RWPE1 (cell line): ENCODE data around the gene NFASC.

Source experiments
- CTCF ChIA-PET: fragments of 350-600 bp; sonication (Branson Sonifier 250); formaldehyde crosslinking; extraction: SDS; loops from one replicate; lab custom pipeline; 2021; lab: Yijun Ruan, JAX
- POLR2A ChIA-PET: fragments of 400-600 bp; formaldehyde crosslinking; extraction: SDS; loops from one replicate; lab custom pipeline; 2020; ENCODE audit warnings: antibody characterized with exemption; ENCODE audit not compliant: low non-redundant PET; lab: Yijun Ruan, JAX
- DNase-seq: peaks from one replicate; pipeline ENCODE4 v3.0.0; 2012; ENCODE audit warnings: low spot score
- H3K27ac ChIP-seq: fragments of 450-650 bp; 2 replicates; pipeline ENCODE4 v1.5.1; 2017
- TF ChIP-seq, protein P1 (sequence below): fragments of 450-650 bp; conservative IDR thresholded peaks from 2 replicates; pipeline ENCODE4 v1.5.1; 2017; ENCODE audit warnings: low read depth, mild to moderate bottlenecking

Gene NFASC

DNA sequence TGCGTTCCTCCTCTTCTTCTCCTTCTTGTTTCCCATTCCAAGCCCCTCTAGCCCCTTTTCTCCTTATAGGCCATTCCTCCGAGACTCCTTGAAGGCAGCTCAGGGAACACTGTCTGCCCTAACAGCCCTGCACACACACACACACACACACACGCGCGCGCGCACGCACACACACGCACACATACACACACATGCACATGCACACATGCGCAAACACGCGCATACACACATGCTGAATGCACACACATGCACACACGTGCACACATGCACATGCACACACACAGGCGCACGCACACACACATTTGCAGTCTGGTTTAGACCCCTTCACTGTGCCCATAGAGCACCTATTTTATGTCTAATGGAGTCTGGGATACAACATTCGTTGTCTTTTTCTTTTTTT is 154.6 kb downstream of the NFASC start:
- no peak for DNase-seq
- TF ChIP-seq, protein P1, sequence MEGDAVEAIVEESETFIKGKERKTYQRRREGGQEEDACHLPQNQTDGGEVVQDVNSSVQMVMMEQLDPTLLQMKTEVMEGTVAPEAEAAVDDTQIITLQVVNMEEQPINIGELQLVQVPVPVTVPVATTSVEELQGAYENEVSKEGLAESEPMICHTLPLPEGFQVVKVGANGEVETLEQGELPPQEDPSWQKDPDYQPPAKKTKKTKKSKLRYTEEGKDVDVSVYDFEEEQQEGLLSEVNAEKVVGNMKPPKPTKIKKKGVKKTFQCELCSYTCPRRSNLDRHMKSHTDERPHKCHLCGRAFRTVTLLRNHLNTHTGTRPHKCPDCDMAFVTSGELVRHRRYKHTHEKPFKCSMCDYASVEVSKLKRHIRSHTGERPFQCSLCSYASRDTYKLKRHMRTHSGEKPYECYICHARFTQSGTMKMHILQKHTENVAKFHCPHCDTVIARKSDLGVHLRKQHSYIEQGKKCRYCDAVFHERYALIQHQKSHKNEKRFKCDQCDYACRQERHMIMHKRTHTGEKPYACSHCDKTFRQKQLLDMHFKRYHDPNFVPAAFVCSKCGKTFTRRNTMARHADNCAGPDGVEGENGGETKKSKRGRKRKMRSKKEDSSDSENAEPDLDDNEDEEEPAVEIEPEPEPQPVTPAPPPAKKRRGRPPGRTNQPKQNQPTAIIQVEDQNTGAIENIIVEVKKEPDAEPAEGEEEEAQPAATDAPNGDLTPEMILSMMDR = no peak
- POLR2A ChIA-PET = no interaction called here
- no peak overlapping the region for H3K27ac ChIP-seq
- CTCF ChIA-PET = interaction anchor here (0.6 to 1.2 kb wide), 2 partner anchors 35 to 215 kb away, joined by 3 to 4 read pairs; no protein-coding TSS in a partner anchor

DNA sequence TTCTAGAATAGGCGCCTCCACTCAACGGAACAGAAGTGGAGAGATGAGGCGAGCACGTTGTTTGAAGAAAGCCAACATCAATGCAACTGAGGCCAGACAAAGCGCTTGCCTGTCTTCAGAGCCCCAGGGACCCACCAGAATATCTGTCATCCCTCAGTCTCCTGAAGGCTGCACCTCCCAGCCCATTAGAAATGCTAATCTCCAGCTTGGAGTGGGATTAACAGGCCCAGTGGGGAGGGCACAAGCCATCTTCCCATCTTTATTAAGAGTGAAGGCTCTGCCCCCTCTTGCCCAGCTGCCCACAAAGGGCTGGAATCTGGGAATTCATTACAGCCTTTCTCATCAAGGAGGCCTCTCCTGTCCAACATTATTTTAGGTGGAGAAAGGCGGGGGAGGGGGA is 155.5 kb downstream of the NFASC start:
- TF ChIP-seq, protein P1 = no peak
- CTCF ChIA-PET = interaction anchor here (3.9 kb wide), 1 partner anchor 35 kb away, joined by 14 read pairs; no protein-coding TSS in a partner anchor
- no peak overlapping the region for H3K27ac ChIP-seq
- no peak for DNase-seq
- POLR2A ChIA-PET = no interaction called here

DNA sequence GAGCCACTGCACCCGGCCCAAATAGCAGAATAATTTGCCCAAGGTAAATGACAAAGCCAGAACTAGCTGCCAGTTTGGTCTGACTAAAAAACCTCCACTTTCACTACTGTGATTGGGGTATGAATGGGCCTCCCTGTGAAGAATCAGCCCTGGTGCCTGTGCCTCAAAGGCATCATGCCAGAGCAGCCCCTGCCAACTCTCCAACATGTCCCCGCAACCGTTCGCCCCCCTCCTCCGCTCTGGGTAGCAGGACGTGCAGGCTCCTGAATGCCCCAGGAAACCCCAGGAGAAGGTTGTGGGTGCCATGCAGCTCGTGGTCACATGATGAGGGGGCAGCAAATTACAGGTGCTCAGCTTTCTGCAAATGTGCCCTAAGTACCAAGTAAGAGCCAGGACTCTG is 157.7 kb downstream of the NFASC start:
- TF ChIP-seq, protein P1 = no peak
- no peak overlapping the region for H3K27ac ChIP-seq
- ChIA-PET POLR2A (no interaction called here), CTCF (interaction anchor here (0.6 to 3.9 kb wide), 4 partner anchors 11 to 221 kb away, joined by 3 to 14 read pairs (median 4); no protein-coding TSS in a partner anchor)
- DNase-seq = no peak

DNA sequence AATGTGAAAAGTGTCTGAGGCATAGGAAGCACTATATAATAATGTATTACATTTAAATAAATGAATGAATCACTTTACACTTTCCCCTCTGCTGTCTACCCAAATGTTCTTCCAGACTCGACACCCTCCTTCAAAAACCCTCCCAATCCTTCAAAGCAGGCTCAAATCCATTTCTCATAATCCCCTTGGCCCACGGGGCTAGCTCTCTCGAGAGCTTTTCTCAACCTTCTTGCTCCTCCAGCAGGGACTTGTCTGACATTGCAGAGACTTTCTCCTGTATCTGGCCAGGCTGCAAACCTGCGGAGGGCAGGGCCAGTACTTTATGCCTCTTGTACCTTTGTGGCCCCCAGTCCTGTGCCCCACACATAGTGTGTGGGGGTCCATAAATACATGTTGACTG is 158.3 kb downstream of the NFASC start:
- TF ChIP-seq, protein P1 = no peak
- H3K27ac ChIP-seq = no peak overlapping the region
- ChIA-PET POLR2A (no interaction called here), CTCF (interaction anchor here (0.6 to 3.9 kb wide), 4 partner anchors 12 to 222 kb away, joined by 3 to 14 read pairs (median 4); no protein-coding TSS in a partner anchor)
- DNase-seq = no peak

DNA sequence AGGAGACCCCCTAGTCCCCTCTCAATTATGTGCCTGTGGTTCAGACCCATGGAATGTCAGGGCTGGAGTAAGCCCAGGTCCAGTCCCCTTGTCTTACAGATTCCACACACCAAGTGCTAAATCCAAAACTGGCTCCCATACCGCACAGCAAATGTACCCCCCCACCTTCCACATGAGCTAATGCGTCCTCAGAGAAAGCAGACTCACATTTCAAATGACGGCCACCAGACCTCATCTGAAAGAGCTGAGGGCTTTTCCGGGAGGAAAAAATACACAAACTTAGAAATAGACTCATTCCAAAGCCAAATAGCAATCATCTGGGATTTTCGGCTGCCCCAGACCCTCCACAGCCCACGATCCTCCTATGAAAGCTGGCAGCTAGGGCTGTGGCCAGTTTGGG is 159.6 kb downstream of the NFASC start:
- TF ChIP-seq, protein P1 = no peak
- DNase-seq = no peak
- H3K27ac ChIP-seq = no peak overlapping the region
- CTCF ChIA-PET = no interaction called here
- POLR2A ChIA-PET = no interaction called here

DNA sequence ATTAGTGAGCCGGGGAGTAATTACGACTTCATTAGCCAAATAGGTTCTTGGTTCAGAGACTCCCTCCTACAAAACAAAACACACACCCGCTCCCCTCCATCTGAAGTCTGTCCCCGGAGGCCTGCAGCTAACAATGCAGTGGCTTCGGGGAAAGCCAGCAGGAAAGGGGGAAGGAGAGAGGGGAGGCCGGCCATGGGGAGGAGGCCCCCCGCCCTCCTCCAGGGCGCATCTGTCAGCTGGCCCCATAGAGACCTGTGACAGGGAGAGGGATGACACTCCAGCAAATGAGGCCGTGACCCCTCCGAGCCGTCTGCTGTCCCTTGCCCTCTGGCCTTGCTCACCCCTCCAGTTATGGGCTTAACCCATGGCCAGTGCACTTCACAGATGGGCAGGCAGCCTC is 160.2 kb downstream of the NFASC start:
- H3K27ac ChIP-seq = no peak overlapping the region
- DNase-seq = no peak
- CTCF ChIA-PET = interaction anchor here (1.1 to 5.4 kb wide), 2 partner anchors 31 to 42 kb away, joined by 3 to 15 read pairs; no protein-coding TSS in a partner anchor
- POLR2A ChIA-PET = no interaction called here
- TF ChIP-seq, protein P1 = no peak
